GM18861 (cell line): ENCODE results near the gene TBL1X.
A peak's percentile ranks its signal among the peaks of the same experiment; 100 is the strongest.

Experiments used
- ATAC-seq: cut with Tn5 transposase; IDR thresholded peaks from one replicate; pipeline ENCODE4 v1.9.1; 2021; ENCODE audit not compliant: unreplicated experiment

TBL1X gene

GRCh38 chrX:9658409-9658808, 193.6 kb downstream of the TBL1X start:
- no peak for ATAC-seq

GRCh38 chrX:9659571-9660195, 194.8 kb downstream of the TBL1X start:
- ATAC-seq = no peak

- ATAC-seq = no peak
These were observed 197.3 kb downstream of the TBL1X start for GRCh38 chrX:9662148-9662547.

GRCh38 chrX:9663216-9663615, 198.4 kb downstream of the TBL1X start:
- ATAC-seq = no peak

GRCh38 chrX:9664224-9664623, 199.4 kb downstream of the TBL1X start:
- no peak for ATAC-seq

GRCh38 chrX:9665113-9665512, 200.3 kb downstream of the TBL1X start:
- no peak for ATAC-seq

GRCh38 chrX:9668537-9668936, 203.7 kb downstream of the TBL1X start:
- ATAC-seq = no peak

- no peak for ATAC-seq
These were observed 205.4 kb downstream of the TBL1X start for GRCh38 chrX:9670136-9670814.

- ATAC-seq = peak; percentile 67
These were observed 207.1 kb downstream of the TBL1X start for GRCh38 chrX:9671998-9672397.

GRCh38 chrX:9676306-9676705, 211.4 kb downstream of the TBL1X start:
- no peak for ATAC-seq

- no peak for ATAC-seq
These were observed 211.9 kb downstream of the TBL1X start for GRCh38 chrX:9676738-9677097.

- ATAC-seq = peak; percentile 99
These were observed 212.4 kb downstream of the TBL1X start for GRCh38 chrX:9677098-9677739.

- no peak for ATAC-seq
These were observed 213.5 kb downstream of the TBL1X start for GRCh38 chrX:9678215-9678965.

GRCh38 chrX:9681011-9681410, 216.2 kb downstream of the TBL1X start:
- ATAC-seq = no peak

- ATAC-seq = no peak
These were observed 216.6 kb downstream of the TBL1X start for GRCh38 chrX:9681422-9681821.

- no peak for ATAC-seq
These were observed 217.6 kb downstream of the TBL1X start for GRCh38 chrX:9682456-9682855.

GRCh38 chrX:9682861-9683260, 218.0 kb downstream of the TBL1X start:
- ATAC-seq = no peak

- no peak for ATAC-seq
These were observed 218.5 kb downstream of the TBL1X start for GRCh38 chrX:9683350-9683749.

GRCh38 chrX:9687899-9688298, 223.0 kb downstream of the TBL1X start:
- no peak for ATAC-seq

GRCh38 chrX:9688833-9689232, 224.0 kb downstream of the TBL1X start:
- ATAC-seq = no peak

GRCh38 chrX:9690046-9690445, 225.2 kb downstream of the TBL1X start:
- ATAC-seq = no peak
